MCF 10A (cell line): ENCODE results near the gene LCA5. TPM values are rescaled to one million over a fixed set of nuclear protein-coding genes. Genes with fewer than 3 reads are reported as not detected.
"Not testable (repeated sequence)": the region's sequence is repeated elsewhere in the genome, so short reads cannot be mapped to it uniquely, and the experiment has no call there.

Source experiments
- BruUV-seq: library from RNA; stranded (reverse); fragments of 400-500 nt; replicated peaks from 2 replicates; lab custom pipeline; 2021; lab: Mats Ljungman, UMichigan
- CTCF ChIA-PET: fragments of 300-600 bp; sonication (Branson Sonifier 250); formaldehyde crosslinking; extraction: SDS; loops from one replicate; lab custom pipeline; 2021; ENCODE audit warnings: antibody characterized with exemption, inconsistent platforms; lab: Yijun Ruan, JAX
- POLR2A ChIA-PET: fragments of 300-600, 350-650 bp; sonication (Branson Sonifier 250); formaldehyde crosslinking; extraction: SDS; loops from one replicate; lab custom pipeline; 2020; ENCODE audit warnings: antibody characterized with exemption, inconsistent platforms; lab: Yijun Ruan, JAX
- DNase-seq: peaks from one replicate; pipeline ENCODE4 v3.0.0-alpha.2; 2018; ENCODE audit not compliant: unreplicated experiment
- H3K27ac Mint-ChIP-seq: one replicate; pipeline ENCODE4 v1.8.0; 2022; ENCODE audit warnings: mild to moderate bottlenecking, low read depth, mixed read lengths; ENCODE audit not compliant: unreplicated experiment
- H3K27me3 Mint-ChIP-seq: one replicate; pipeline ENCODE4 v1.8.0; 2022; ENCODE audit warnings: mixed read lengths; ENCODE audit not compliant: insufficient read depth, unreplicated experiment
- H3K36me3 Mint-ChIP-seq: one replicate; pipeline ENCODE4 v1.8.0; 2022; ENCODE audit warnings: mild to moderate bottlenecking, moderate library complexity, mixed read lengths; ENCODE audit not compliant: insufficient read depth, unreplicated experiment
- H3K4me1 Mint-ChIP-seq: one replicate; pipeline ENCODE4 v1.8.0; 2022; ENCODE audit warnings: mixed read lengths; ENCODE audit not compliant: insufficient read depth, unreplicated experiment
- H3K4me3 Mint-ChIP-seq: one replicate; pipeline ENCODE4 v1.8.0; 2022; ENCODE audit warnings: mild to moderate bottlenecking, moderate library complexity, mixed read lengths; ENCODE audit not compliant: unreplicated experiment
- H3K9me3 Mint-ChIP-seq: one replicate; pipeline ENCODE4 v1.8.0; 2022; ENCODE audit warnings: mixed read lengths; ENCODE audit not compliant: unreplicated experiment
- intact Hi-C: fragments of 100-400 bp; cut with micrococcal nuclease; formaldehyde crosslinking; loops from 2 replicates; pipeline ENCODE4 v1.14.1; 2022
- total RNA-seq: library from RNA; stranded (reverse); gene quantifications from 2 replicates; pipeline ENCODE4 v1.2.3, GENCODE V29; 2022
- TF ChIP-seq, protein P1 (sequence below): fragments of 200-600 bp; IDR thresholded peaks from one replicate; pipeline ENCODE4 v1.8.0; 2022; ENCODE audit warnings: antibody characterized with exemption, mild to moderate bottlenecking; ENCODE audit not compliant: unreplicated experiment

Gene LCA5
- total RNA-seq, 1 experiment from 2014 or later = 4.5 TPM

DNA sequence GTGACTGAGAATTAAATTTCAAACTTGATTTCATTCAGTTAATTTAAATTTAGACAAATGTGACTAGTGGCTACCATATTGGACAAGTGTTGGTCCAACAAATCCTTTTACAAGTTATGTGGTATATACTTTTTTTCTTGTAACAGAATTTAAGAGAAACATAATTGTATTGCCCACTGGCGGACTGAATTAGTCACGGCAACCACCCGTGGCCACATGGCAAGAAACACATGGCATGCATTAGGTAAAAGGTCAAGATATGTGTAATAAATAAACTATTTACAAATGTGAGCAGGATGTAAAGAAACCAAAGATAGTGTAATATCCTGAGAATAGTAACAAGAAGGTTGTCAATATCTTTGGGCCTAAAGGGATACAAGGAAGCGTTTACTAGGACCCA, 91.2 kb downstream of the LCA5 start:
- no peaks in the 10 kb centered on the region for H3K4me1 Mint-ChIP-seq
- H3K27me3 Mint-ChIP-seq = no peaks in the 10 kb centered on the region
- TF ChIP-seq, protein P1, sequence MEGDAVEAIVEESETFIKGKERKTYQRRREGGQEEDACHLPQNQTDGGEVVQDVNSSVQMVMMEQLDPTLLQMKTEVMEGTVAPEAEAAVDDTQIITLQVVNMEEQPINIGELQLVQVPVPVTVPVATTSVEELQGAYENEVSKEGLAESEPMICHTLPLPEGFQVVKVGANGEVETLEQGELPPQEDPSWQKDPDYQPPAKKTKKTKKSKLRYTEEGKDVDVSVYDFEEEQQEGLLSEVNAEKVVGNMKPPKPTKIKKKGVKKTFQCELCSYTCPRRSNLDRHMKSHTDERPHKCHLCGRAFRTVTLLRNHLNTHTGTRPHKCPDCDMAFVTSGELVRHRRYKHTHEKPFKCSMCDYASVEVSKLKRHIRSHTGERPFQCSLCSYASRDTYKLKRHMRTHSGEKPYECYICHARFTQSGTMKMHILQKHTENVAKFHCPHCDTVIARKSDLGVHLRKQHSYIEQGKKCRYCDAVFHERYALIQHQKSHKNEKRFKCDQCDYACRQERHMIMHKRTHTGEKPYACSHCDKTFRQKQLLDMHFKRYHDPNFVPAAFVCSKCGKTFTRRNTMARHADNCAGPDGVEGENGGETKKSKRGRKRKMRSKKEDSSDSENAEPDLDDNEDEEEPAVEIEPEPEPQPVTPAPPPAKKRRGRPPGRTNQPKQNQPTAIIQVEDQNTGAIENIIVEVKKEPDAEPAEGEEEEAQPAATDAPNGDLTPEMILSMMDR = no peak
- intact Hi-C loops = no loop called here
- POLR2A ChIA-PET = interaction anchor here (1.0 kb wide), 1 partner anchor 12 kb away, joined by 3 read pairs; no protein-coding TSS in a partner anchor
- CTCF ChIA-PET = interaction anchor here (0.6 to 0.7 kb wide), 2 partner anchors 332 to 355 kb away, joined by 3 read pairs; no protein-coding TSS in a partner anchor
- H3K9me3 Mint-ChIP-seq = peaks cover 6% of the 10 kb centered on the region
- no TSS peak for BruUV-seq
- H3K27ac Mint-ChIP-seq = no peak overlapping the region
- no peak overlapping the region for H3K4me3 Mint-ChIP-seq
- H3K36me3 Mint-ChIP-seq = no peaks in the 10 kb centered on the region
- no peak for DNase-seq

DNA sequence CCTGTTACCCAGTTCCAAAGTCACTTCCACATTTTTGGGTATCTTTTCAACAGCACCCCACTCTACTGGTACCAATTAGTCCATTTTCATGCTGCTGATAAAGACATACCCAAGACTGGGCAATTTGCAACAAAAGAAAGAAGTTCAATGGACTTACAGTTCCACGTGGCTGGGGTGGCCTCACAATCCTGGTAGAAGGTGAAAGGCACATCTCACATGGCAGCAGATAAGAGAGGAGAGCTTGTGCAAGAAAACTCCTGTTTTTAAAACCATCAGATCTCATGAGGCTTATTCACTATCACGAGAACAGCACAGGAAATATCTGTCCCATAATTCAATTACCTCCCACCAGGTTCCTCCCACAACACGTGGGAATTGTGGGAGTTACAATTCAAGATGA, 93.4 kb downstream of the LCA5 start:
- H3K4me3 Mint-ChIP-seq, intact Hi-C loops, CTCF ChIA-PET, POLR2A ChIA-PET, BruUV-seq, H3K9me3 Mint-ChIP-seq, H3K36me3 Mint-ChIP-seq, DNase-seq, H3K27ac Mint-ChIP-seq, H3K4me1 Mint-ChIP-seq, H3K27me3 Mint-ChIP-seq: not testable (repeated sequence)

DNA sequence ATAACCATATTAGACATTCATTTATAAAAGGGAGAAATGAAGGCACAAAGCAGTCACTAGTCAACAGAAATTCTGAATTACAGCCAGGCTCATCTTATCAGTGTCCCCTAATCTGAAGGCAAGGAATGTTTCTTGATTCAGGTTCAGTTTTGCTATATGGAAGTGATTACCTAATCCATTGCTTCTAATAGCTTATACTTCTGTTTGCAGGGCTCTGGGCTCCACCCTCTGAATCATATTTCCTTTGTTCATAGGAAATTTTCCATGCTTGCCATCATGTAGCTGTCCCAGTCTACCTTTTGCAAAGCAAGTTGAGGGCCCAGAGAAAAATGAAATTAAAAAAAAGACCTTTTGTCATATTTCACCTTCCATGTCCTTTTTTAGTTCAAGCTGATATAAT, 96.0 kb downstream of the LCA5 start:
- H3K27me3 Mint-ChIP-seq = no peaks in the 10 kb centered on the region
- CTCF ChIA-PET = interaction anchor here (0.6 to 1.5 kb wide), 2 partner anchors 12 to 112 kb away, joined by 3 read pairs; no protein-coding TSS in a partner anchor
- DNase-seq = no peak
- TF ChIP-seq, protein P1 = no peak
- H3K4me1 Mint-ChIP-seq = peaks cover 22% of the 10 kb centered on the region
- no TSS peak for BruUV-seq
- H3K4me3 Mint-ChIP-seq = no peak overlapping the region
- no peaks in the 10 kb centered on the region for H3K36me3 Mint-ChIP-seq
- intact Hi-C loops = no loop called here
- POLR2A ChIA-PET = interaction anchor here (0.8 to 3.6 kb wide), 3 partner anchors 12 to 23 kb away, joined by 3 to 17 read pairs (median 3); no protein-coding TSS in a partner anchor
- no peak overlapping the region for H3K27ac Mint-ChIP-seq
- H3K9me3 Mint-ChIP-seq = peaks cover 6% of the 10 kb centered on the region

DNA sequence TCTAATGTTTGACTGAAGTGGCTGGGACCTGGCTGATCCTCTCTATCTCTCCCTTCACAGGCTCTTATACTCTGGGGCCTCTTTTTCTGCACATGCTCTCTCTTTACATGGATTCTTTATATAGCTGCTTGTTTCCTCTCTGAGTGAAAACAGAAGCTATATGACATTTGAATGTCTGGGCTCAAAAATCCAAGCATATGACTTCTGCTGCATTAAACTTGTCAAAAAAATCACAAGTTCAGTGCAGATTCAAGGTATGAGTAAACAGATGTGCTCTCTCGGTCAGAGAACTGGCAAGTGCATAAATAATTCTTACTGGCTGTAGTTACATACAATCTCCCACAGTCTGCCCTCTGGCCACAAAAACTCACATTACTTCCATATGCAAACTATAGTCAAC, 96.6 kb downstream of the LCA5 start:
- Mint-ChIP-seq H3K9me3 (peaks cover 6% of the 10 kb centered on the region), H3K4me3 (no peak overlapping the region), H3K27ac (no peak overlapping the region), H3K27me3 (no peaks in the 10 kb centered on the region), H3K4me1 (peaks cover 28% of the 10 kb centered on the region), H3K36me3 (no peaks in the 10 kb centered on the region)
- intact Hi-C loops = no loop called here
- ChIA-PET POLR2A (interaction anchor here (0.8 to 3.6 kb wide), 4 partner anchors 13 to 361 kb away, joined by 3 to 17 read pairs (median 4); no protein-coding TSS in a partner anchor), CTCF (interaction anchor here (0.6 kb wide), 1 partner anchor 112 kb away, joined by 3 read pairs; no protein-coding TSS in a partner anchor)
- TF ChIP-seq, protein P1 = no peak
- no TSS peak for BruUV-seq
- no peak for DNase-seq
